GM21526 (cell line): Measurements from ENCODE around the gene GPR21.
A peak's percentile ranks its signal among the peaks of the same experiment; 100 is the strongest.

ENCODE experiments used
- ATAC-seq: cut with Tn5 transposase; IDR thresholded peaks from one replicate; pipeline ENCODE4 v1.9.1; 2021; ENCODE audit warnings: moderate library complexity; ENCODE audit not compliant: unreplicated experiment, low FRiP score

GPR21 gene

GRCh38 chr9:123033352-123033751, at the start of gene GPR21:
Gene GPR21 (plus strand): TSS chr9:123033667. CDS start chr9:123034567, 900 bp downstream.
- no peak for ATAC-seq

GRCh38 chr9:122986010-122986409, 47.5 kb upstream of the GPR21 start:
- ATAC-seq = no peak

GRCh38 chr9:122988141-122988540, 45.3 kb upstream of the GPR21 start:
- no peak for ATAC-seq

- peak; percentile 80 for ATAC-seq
Measured at GRCh38 chr9:122988920-122989621, 44.4 kb upstream of the GPR21 start.

- ATAC-seq = peak; percentile 52
Measured at GRCh38 chr9:122991370-122991830, 42.1 kb upstream of the GPR21 start.

GRCh38 chr9:122996586-122996985, 36.9 kb upstream of the GPR21 start:
- ATAC-seq = no peak

GRCh38 chr9:122998448-122998847, 35.0 kb upstream of the GPR21 start:
- ATAC-seq = no peak

- ATAC-seq = no peak
Measured at GRCh38 chr9:123000371-123001068, 32.9 kb upstream of the GPR21 start.

GRCh38 chr9:123002754-123003153, 30.7 kb upstream of the GPR21 start:
- ATAC-seq = no peak

GRCh38 chr9:123003466-123003865, 30.0 kb upstream of the GPR21 start:
- no peak for ATAC-seq

GRCh38 chr9:123005964-123006363, 27.5 kb upstream of the GPR21 start:
- no peak for ATAC-seq

- no peak for ATAC-seq
Measured at GRCh38 chr9:123007269-123007668, 26.2 kb upstream of the GPR21 start.

GRCh38 chr9:123008909-123009308, 24.6 kb upstream of the GPR21 start:
- no peak for ATAC-seq

- no peak for ATAC-seq
Measured at GRCh38 chr9:123011380-123011779, 22.1 kb upstream of the GPR21 start.

GRCh38 chr9:123011878-123012528, 21.5 kb upstream of the GPR21 start:
- no peak for ATAC-seq

- no peak for ATAC-seq
Measured at GRCh38 chr9:123016631-123017030, 16.8 kb upstream of the GPR21 start.

GRCh38 chr9:123020796-123021195, 12.7 kb upstream of the GPR21 start:
- ATAC-seq = no peak

GRCh38 chr9:123026425-123026824, 7.0 kb upstream of the GPR21 start:
- ATAC-seq = no peak

- no peak for ATAC-seq
Measured at GRCh38 chr9:123027517-123027916, 6.0 kb upstream of the GPR21 start.

- no peak for ATAC-seq
Measured at GRCh38 chr9:123028136-123028535, 5.3 kb upstream of the GPR21 start.

- ATAC-seq = no peak
Measured at GRCh38 chr9:123028973-123029372, 4.5 kb upstream of the GPR21 start.
